OCI-LY7 (cell line): ENCODE data around the gene PRRC1. TPM values are rescaled to one million over a fixed set of nuclear protein-coding genes. Genes with fewer than 3 reads are reported as not detected.

Experiments
- BruUV-seq: library from RNA; stranded (reverse); fragments of 400-500 nt; replicated peaks from 2 replicates; lab custom pipeline; 2021; lab: Mats Ljungman, UMichigan
- CTCF ChIA-PET: fragments of 300-600 bp; sonication (Branson Sonifier 250); formaldehyde crosslinking; loops from one replicate; lab custom pipeline; 2022; ENCODE audit warnings: antibody characterized with exemption; ENCODE audit not compliant: unreplicated experiment; lab: Charles Lee
- POLR2A ChIA-PET: fragments of 300-600 bp; sonication (Branson Sonifier 250); formaldehyde crosslinking; loops from one replicate; lab custom pipeline; 2022; ENCODE audit warnings: antibody characterized with exemption; lab: Charles Lee
- DNase-seq: peaks from one replicate; pipeline ENCODE4 v3.0.0-alpha.2; 2015; ENCODE audit warnings: low spot score
- H2AFZ ChIP-seq: fragments of 200-600 bp; sonication (generic), shearing (Covaris generic); 2 replicates; pipeline ENCODE4 v1.6.1; 2014; ENCODE audit warnings: mild to moderate bottlenecking, antibody characterized with exemption, low read length, moderate library complexity
- H3K27ac ChIP-seq: fragments of 200-600 bp; sonication (generic); 2 replicates; pipeline ENCODE4 v1.5.1; 2014; ENCODE audit warnings: mixed run types, low read depth, mild to moderate bottlenecking, moderate library complexity, low read length, inconsistent platforms; ENCODE audit not compliant: poor library complexity, severe bottlenecking
- H3K36me3 ChIP-seq: fragments of 200-600 bp; sonication (generic); 2 replicates; pipeline ENCODE4 v1.6.1; 2014; ENCODE audit warnings: mild to moderate bottlenecking, antibody characterized with exemption, low read length, moderate library complexity, mixed read lengths; ENCODE audit not compliant: insufficient read depth
- H3K4me1 ChIP-seq: fragments of 200-600 bp; sonication (generic); 2 replicates; pipeline ENCODE4 v1.5.1; 2014; ENCODE audit warnings: mild to moderate bottlenecking, low read length; ENCODE audit not compliant: insufficient read depth, poor library complexity, severe bottlenecking
- H3K4me2 ChIP-seq: fragments of 200-600 bp; sonication (generic); 2 replicates; pipeline ENCODE4 v1.6.1; 2014; ENCODE audit warnings: mild to moderate bottlenecking, low read length
- H3K4me3 ChIP-seq: fragments of 200-600 bp; sonication (generic); 2 replicates; pipeline ENCODE4 v1.5.1; 2014; ENCODE audit warnings: mild to moderate bottlenecking, low read depth, low read length; ENCODE audit not compliant: poor library complexity, severe bottlenecking
- H3K79me2 ChIP-seq: fragments of 200-600 bp; sonication (generic); 2 replicates; pipeline ENCODE4 v1.6.1; 2016; ENCODE audit warnings: low read depth, mild to moderate bottlenecking, low read length, moderate library complexity, mixed read lengths; ENCODE audit not compliant: insufficient read depth
- H3K9me2 ChIP-seq: fragments of 200-600 bp; sonication (generic); 2 replicates; pipeline ENCODE4 v1.6.1; 2016; ENCODE audit warnings: mild to moderate bottlenecking, low read length, mixed read lengths; ENCODE audit not compliant: insufficient read depth
- H3K9me3 ChIP-seq: fragments of 200-600 bp; sonication (generic); 2 replicates; pipeline ENCODE4 v1.6.1; 2014; ENCODE audit warnings: mild to moderate bottlenecking, mixed run types, low read length, mixed read lengths
- H4K20me1 ChIP-seq: fragments of 200-600 bp; sonication (generic); 2 replicates; pipeline ENCODE4 v1.6.1; 2014; ENCODE audit warnings: mild to moderate bottlenecking, antibody characterized with exemption, low read length, moderate library complexity, mixed read lengths; ENCODE audit not compliant: insufficient read depth
- CTCF ChIP-seq: fragments of 200-600 bp; sonication (generic); conservative IDR thresholded peaks from 2 replicates; pipeline ENCODE4 v1.5.1; 2014; ENCODE audit warnings: mild to moderate bottlenecking, antibody characterized with exemption, low read length, moderate library complexity, mixed read lengths
- EZH2phosphoT487 ChIP-seq: fragments of 200-600 bp; sonication (generic); IDR thresholded peaks from 2 replicates; pipeline ENCODE4 v1.6.1; 2018; ENCODE audit warnings: low read depth, borderline replicate concordance, mild to moderate bottlenecking, mixed run types, antibody characterized with exemption, low read length, moderate library complexity, mixed read lengths
- intact Hi-C: fragments of 100-400 bp; cut with micrococcal nuclease; formaldehyde crosslinking; loops from one replicate; pipeline ENCODE4 v1.10.0; 2022; ENCODE audit not compliant: unreplicated experiment
- total RNA-seq, 2 experiments: library from RNA; depleted of rRNA in 1 of 2; stranded (reverse); fragments of >200 nt in 1 of 2; shearing (Covaris generic) in 1 of 2; gene quantifications; 2 replicates each; pipeline ENCODE4 v1.2.3, GENCODE V29; 2014 to 2022

The PRRC1 gene
- total RNA-seq, 2 experiments from 2014 or later = 32.7 to 46.5 TPM

- Histone ChIP-seq H3K4me3 (no peak overlapping the region), H2AFZ (no peak overlapping the region), H3K9me3 (no peaks in the 10 kb centered on the region), H3K36me3 (peaks cover 79% of the 10 kb centered on the region), H3K79me2 (no peaks in the 10 kb centered on the region), H3K4me2 (no peak overlapping the region), H4K20me1 (no peaks in the 10 kb centered on the region), H3K9me2 (no peaks in the 10 kb centered on the region), H3K27ac (no peak overlapping the region), H3K4me1 (no peaks in the 10 kb centered on the region)
- intact Hi-C loops = no loop called here
- BruUV-seq = no TSS peak
- TF ChIP-seq EZH2phosphoT487 = no peak
- TF ChIP-seq CTCF = no peak
- DNase-seq = no peak
- ChIA-PET POLR2A (interaction anchor here (0.6 kb wide), 1 partner anchor 461 kb away, joined by 6 read pairs; no protein-coding TSS in a partner anchor), CTCF (no interaction called here)
These were observed 32.1 kb downstream of the PRRC1 start for GRCh38 chr5:127549551-127549950.

GRCh38 chr5:127550652-127551409, 33.4 kb downstream of the PRRC1 start:
- Histone ChIP-seq H3K79me2 (no peaks in the 10 kb centered on the region), H4K20me1 (no peaks in the 10 kb centered on the region), H3K4me3 (no peak overlapping the region), H3K36me3 (peaks cover 85% of the 10 kb centered on the region), H3K9me3 (no peaks in the 10 kb centered on the region), H2AFZ (no peak overlapping the region), H3K9me2 (no peaks in the 10 kb centered on the region), H3K4me2 (no peak overlapping the region), H3K4me1 (peaks cover 5% of the 10 kb centered on the region), H3K27ac (no peak overlapping the region)
- POLR2A ChIA-PET = interaction anchor here (0.6 to 1.7 kb wide), 3 partner anchors 14 to 844 kb away, joined by 4 to 6 read pairs (median 4); no protein-coding TSS in a partner anchor
- TF ChIP-seq EZH2phosphoT487 (no peak), CTCF (no peak)
- BruUV-seq = no TSS peak
- intact Hi-C loops = no loop called here
- DNase-seq = no peak
- CTCF ChIA-PET = no interaction called here

- no TSS peak for BruUV-seq
These were observed 34.1 kb downstream of the PRRC1 start for GRCh38 chr5:127551410-127552041.

More at GRCh38 chr5:127551410-127552041, 34.1 kb downstream of the PRRC1 start:
- no peaks in the 10 kb centered on the region for H3K9me2 ChIP-seq
- H2AFZ ChIP-seq = no peak overlapping the region
- TF ChIP-seq EZH2phosphoT487 = no peak
- no peak for TF ChIP-seq CTCF
- no peak for DNase-seq
- peaks cover 6% of the 10 kb centered on the region for H3K4me1 ChIP-seq
- intact Hi-C loops = no loop called here
- ChIA-PET CTCF (no interaction called here), POLR2A (interaction anchor here (0.6 to 1.7 kb wide), 4 partner anchors 14 to 1314 kb away, joined by 3 to 6 read pairs (median 4); no protein-coding TSS in a partner anchor)
- no peak overlapping the region for H3K4me3 ChIP-seq
- H3K9me3 ChIP-seq = no peaks in the 10 kb centered on the region
- peaks cover 78% of the 10 kb centered on the region for H3K36me3 ChIP-seq
- H3K4me2 ChIP-seq = no peak overlapping the region
- H3K79me2 ChIP-seq = no peaks in the 10 kb centered on the region
- H3K27ac ChIP-seq = no peak overlapping the region
- no peaks in the 10 kb centered on the region for H4K20me1 ChIP-seq
